ENCODE data around the gene PIH1D2.

GRCh38 chr11:112051768-112052167 is 22.0 kb downstream of the PIH1D2 start:
- TF ChIP-seq CTCF (IDR thresholded peaks at IDR 0.05; ENCODE audit: control extremely low read depth in 1 of 3, insufficient read depth in 1 of 3, low read depth in 1 of 3, low read length in 3 of 3) (no peak), POU5F1 (IDR thresholded peaks at IDR 0.05; ENCODE audit: low read depth, low read length) (no peak), POLR2A (IDR thresholded peaks at IDR 0.05; ENCODE audit: control extremely low read depth in 1 of 2, low read depth in 2 of 2, low read length in 2 of 2) (no peak), SIN3A (conservative IDR thresholded peaks at IDR 0.05 in 1 of 2, IDR thresholded peaks at IDR 0.05 in 1 of 2; ENCODE audit: low read depth in 1 of 2, low read length in 2 of 2) (no peak), POLR2AphosphoS5 (IDR thresholded peaks at IDR 0.05; ENCODE audit: low read depth, low read length) (no peak), SP2 (IDR thresholded peaks at IDR 0.05; ENCODE audit: low read length) (no peak)

Measured in H1 (cell line).